Activated naive CD8-positive, alpha-beta T cell (primary cell): ENCODE results near the gene RGMA.
A peak's percentile ranks its signal among the peaks of the same experiment; 100 is the strongest.

Experiments
- H3K27ac Mint-ChIP-seq: one replicate; pipeline ENCODE4 v1.8.0; 2021; ENCODE audit warnings: mixed read lengths
- H3K27me3 Mint-ChIP-seq: one replicate; pipeline ENCODE4 v1.8.0; 2021; ENCODE audit warnings: mixed read lengths
- H3K36me3 Mint-ChIP-seq: one replicate; pipeline ENCODE4 v1.8.0; 2021; ENCODE audit warnings: mixed read lengths
- H3K4me1 Mint-ChIP-seq: one replicate; pipeline ENCODE4 v1.8.0; 2021; ENCODE audit warnings: low read depth, mixed read lengths
- H3K4me3 Mint-ChIP-seq: one replicate; pipeline ENCODE4 v1.8.0; 2021; ENCODE audit warnings: mild to moderate bottlenecking, mixed read lengths
- H3K9me3 Mint-ChIP-seq: one replicate; pipeline ENCODE4 v1.8.0; 2021; ENCODE audit warnings: low read depth, mixed read lengths

RGMA gene

GRCh38 chr15:93080451-93080850 lies 8.6 kb downstream of the RGMA start:
- no peak overlapping the region for H3K4me3 Mint-ChIP-seq
- no peak overlapping the region for H3K27ac Mint-ChIP-seq
- H3K9me3 Mint-ChIP-seq: no peaks in the 10 kb centered on the region
- no peaks in the 10 kb centered on the region for H3K36me3 Mint-ChIP-seq
- no peaks in the 10 kb centered on the region for H3K4me1 Mint-ChIP-seq
- H3K27me3 Mint-ChIP-seq: peaks cover 28% of the 10 kb centered on the region

GRCh38 chr15:93076875-93077274 lies 12.1 kb downstream of the RGMA start:
- no peak overlapping the region for H3K27ac Mint-ChIP-seq
- no peaks in the 10 kb centered on the region for H3K36me3 Mint-ChIP-seq
- no peak overlapping the region for H3K4me3 Mint-ChIP-seq
- peaks cover 12% of the 10 kb centered on the region for H3K4me1 Mint-ChIP-seq
- H3K27me3 Mint-ChIP-seq: peaks cover 32% of the 10 kb centered on the region
- no peaks in the 10 kb centered on the region for H3K9me3 Mint-ChIP-seq

GRCh38 chr15:93076217-93076616 lies 12.8 kb downstream of the RGMA start:
- Mint-ChIP-seq H3K9me3 (no peaks in the 10 kb centered on the region), H3K4me3 (no peak overlapping the region), H3K27me3 (peaks cover 33% of the 10 kb centered on the region), H3K4me1 (peaks cover 13% of the 10 kb centered on the region), H3K36me3 (no peaks in the 10 kb centered on the region), H3K27ac (no peak overlapping the region)

GRCh38 chr15:93074599-93074998 lies 14.4 kb downstream of the RGMA start:
- no peaks in the 10 kb centered on the region for H3K9me3 Mint-ChIP-seq
- H3K27me3 Mint-ChIP-seq: peaks cover 36% of the 10 kb centered on the region
- H3K4me3 Mint-ChIP-seq: no peak overlapping the region
- H3K4me1 Mint-ChIP-seq: peaks cover 13% of the 10 kb centered on the region
- no peak overlapping the region for H3K27ac Mint-ChIP-seq
- no peaks in the 10 kb centered on the region for H3K36me3 Mint-ChIP-seq

GRCh38 chr15:93073465-93073952 lies 15.5 kb downstream of the RGMA start:
- peaks cover 13% of the 10 kb centered on the region for H3K4me1 Mint-ChIP-seq
- H3K4me3 Mint-ChIP-seq: peak overlapping the region; percentile 87
- H3K27ac Mint-ChIP-seq: peak overlapping the region; percentile 28
- peaks cover 36% of the 10 kb centered on the region for H3K27me3 Mint-ChIP-seq
- H3K36me3 Mint-ChIP-seq: no peaks in the 10 kb centered on the region
- no peaks in the 10 kb centered on the region for H3K9me3 Mint-ChIP-seq

- no peaks in the 10 kb centered on the region for H3K9me3 Mint-ChIP-seq
- no peaks in the 10 kb centered on the region for H3K36me3 Mint-ChIP-seq
- H3K27me3 Mint-ChIP-seq: peaks cover 36% of the 10 kb centered on the region
- H3K27ac Mint-ChIP-seq: no peak overlapping the region
- H3K4me1 Mint-ChIP-seq: peaks cover 13% of the 10 kb centered on the region
- peak overlapping the region; percentile 71 for H3K4me3 Mint-ChIP-seq
Measured at GRCh38 chr15:93072411-93073394, 16.3 kb downstream of the RGMA start.

GRCh38 chr15:93072011-93072410 lies 17.0 kb downstream of the RGMA start:
- Mint-ChIP-seq H3K36me3 (no peaks in the 10 kb centered on the region), H3K9me3 (no peaks in the 10 kb centered on the region), H3K4me3 (peak overlapping the region; percentile 71), H3K27me3 (peaks cover 35% of the 10 kb centered on the region), H3K27ac (no peak overlapping the region), H3K4me1 (peaks cover 13% of the 10 kb centered on the region)

GRCh38 chr15:93071469-93071936 lies 17.5 kb downstream of the RGMA start:
- Mint-ChIP-seq H3K27me3 (peaks cover 32% of the 10 kb centered on the region), H3K36me3 (no peaks in the 10 kb centered on the region), H3K4me1 (peaks cover 13% of the 10 kb centered on the region), H3K9me3 (no peaks in the 10 kb centered on the region), H3K4me3 (peak overlapping the region; percentile 71), H3K27ac (no peak overlapping the region)

- H3K4me1 Mint-ChIP-seq: peaks cover 13% of the 10 kb centered on the region
- H3K9me3 Mint-ChIP-seq: no peaks in the 10 kb centered on the region
- no peak overlapping the region for H3K27ac Mint-ChIP-seq
- H3K4me3 Mint-ChIP-seq: no peak overlapping the region
- H3K27me3 Mint-ChIP-seq: peaks cover 27% of the 10 kb centered on the region
- H3K36me3 Mint-ChIP-seq: no peaks in the 10 kb centered on the region
Measured at GRCh38 chr15:93070551-93071296, 18.3 kb downstream of the RGMA start.

- Mint-ChIP-seq H3K4me3 (no peak overlapping the region), H3K27ac (no peak overlapping the region), H3K9me3 (no peaks in the 10 kb centered on the region), H3K27me3 (peaks cover 24% of the 10 kb centered on the region), H3K36me3 (no peaks in the 10 kb centered on the region), H3K4me1 (peaks cover 13% of the 10 kb centered on the region)
Measured at GRCh38 chr15:93070132-93070531, 18.9 kb downstream of the RGMA start.

GRCh38 chr15:93068581-93069199 lies 20.3 kb downstream of the RGMA start:
- Mint-ChIP-seq H3K4me1 (peaks cover 9% of the 10 kb centered on the region), H3K36me3 (no peaks in the 10 kb centered on the region), H3K9me3 (no peaks in the 10 kb centered on the region), H3K27me3 (peaks cover 15% of the 10 kb centered on the region), H3K27ac (no peak overlapping the region), H3K4me3 (no peak overlapping the region)

GRCh38 chr15:93067649-93068085 lies 21.3 kb downstream of the RGMA start:
- H3K4me3 Mint-ChIP-seq: no peak overlapping the region
- H3K36me3 Mint-ChIP-seq: no peaks in the 10 kb centered on the region
- no peaks in the 10 kb centered on the region for H3K9me3 Mint-ChIP-seq
- H3K27me3 Mint-ChIP-seq: peaks cover 13% of the 10 kb centered on the region
- no peak overlapping the region for H3K27ac Mint-ChIP-seq
- peaks cover 5% of the 10 kb centered on the region for H3K4me1 Mint-ChIP-seq

- Mint-ChIP-seq H3K36me3 (no peaks in the 10 kb centered on the region), H3K9me3 (no peaks in the 10 kb centered on the region), H3K27ac (no peak overlapping the region), H3K27me3 (peaks cover 11% of the 10 kb centered on the region), H3K4me3 (no peak overlapping the region), H3K4me1 (peaks cover 2% of the 10 kb centered on the region)
Measured at GRCh38 chr15:93066834-93067648, 22.0 kb downstream of the RGMA start.

- Mint-ChIP-seq H3K36me3 (no peaks in the 10 kb centered on the region), H3K27me3 (peaks cover 5% of the 10 kb centered on the region), H3K4me3 (no peak overlapping the region)
Measured at GRCh38 chr15:93066224-93066681, 22.8 kb downstream of the RGMA start.

More at GRCh38 chr15:93066224-93066681, 22.8 kb downstream of the RGMA start:
- Mint-ChIP-seq H3K9me3 (no peaks in the 10 kb centered on the region), H3K4me1 (no peaks in the 10 kb centered on the region), H3K27ac (no peak overlapping the region)
